Activated naive CD4-positive, alpha-beta T cell (primary cell): ENCODE results near the gene S100A5.

Source experiments
- DNase-seq, 4 experiments: peaks; one replicate each; lab custom pipeline; 2025; lab: John Stamatoyannopoulos, UW

Gene S100A5

DNA sequence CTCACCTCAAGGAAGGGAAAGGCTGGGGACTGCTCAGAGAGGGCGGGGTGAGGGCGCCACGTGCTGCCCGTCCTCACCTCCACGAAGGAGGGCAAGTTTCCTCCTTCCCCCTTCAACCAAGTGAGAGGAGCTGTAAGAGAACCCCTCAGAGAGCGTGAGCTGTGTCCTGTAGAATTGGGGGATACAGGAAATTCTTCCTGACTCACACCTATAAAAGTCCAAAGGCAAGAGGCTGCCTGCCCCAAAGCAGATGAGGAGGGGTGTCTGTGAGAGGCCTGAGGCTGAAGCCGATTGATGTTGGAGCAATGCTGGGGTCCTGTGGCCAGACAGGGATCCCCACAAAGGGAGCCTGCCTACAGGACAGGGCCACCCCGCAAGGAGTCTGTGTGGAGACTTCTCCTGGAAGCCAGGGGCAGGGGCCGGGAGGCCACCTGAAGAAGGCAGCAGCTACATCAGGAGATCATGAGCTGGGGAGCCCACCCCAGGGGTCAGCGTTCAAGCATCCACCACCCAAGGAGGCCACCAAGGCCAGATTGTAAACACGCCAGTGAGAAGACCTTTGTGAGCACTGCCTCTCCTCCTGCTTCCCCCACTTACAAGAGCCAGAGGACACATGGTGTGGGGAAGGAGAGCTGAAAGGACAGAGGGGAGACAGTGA lies 32.7 kb downstream of the S100A5 start:
- DNase-seq, result no peak

DNA sequence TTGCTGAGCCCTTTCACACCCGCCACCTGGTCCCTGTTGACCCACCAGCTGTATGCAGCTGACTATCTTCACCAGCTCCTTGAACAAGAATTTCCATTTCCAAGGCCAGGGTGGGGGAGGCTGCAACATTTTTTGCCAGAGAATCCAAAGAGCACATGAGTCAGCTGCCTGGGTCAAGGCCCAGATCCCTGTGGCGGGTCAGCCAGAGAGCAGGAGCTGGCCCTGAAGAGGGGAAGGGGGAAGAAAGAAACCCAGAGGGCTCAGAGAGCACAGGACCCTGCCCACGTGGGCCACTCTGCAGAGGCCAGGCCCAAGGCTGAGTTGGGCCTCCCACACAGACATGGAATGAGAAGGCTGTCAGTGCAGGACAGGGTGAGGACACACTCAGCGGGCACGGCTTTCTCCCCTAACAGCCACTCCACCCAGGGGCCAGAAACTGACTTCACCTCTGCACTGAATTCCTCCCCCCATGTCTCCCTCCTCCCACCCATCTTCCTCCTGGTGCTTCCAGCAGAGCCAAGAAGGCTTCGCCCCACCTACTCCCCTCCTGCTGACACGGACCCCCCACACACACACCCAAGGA lies 33.8 kb downstream of the S100A5 start:
- no peak for DNase-seq

DNA sequence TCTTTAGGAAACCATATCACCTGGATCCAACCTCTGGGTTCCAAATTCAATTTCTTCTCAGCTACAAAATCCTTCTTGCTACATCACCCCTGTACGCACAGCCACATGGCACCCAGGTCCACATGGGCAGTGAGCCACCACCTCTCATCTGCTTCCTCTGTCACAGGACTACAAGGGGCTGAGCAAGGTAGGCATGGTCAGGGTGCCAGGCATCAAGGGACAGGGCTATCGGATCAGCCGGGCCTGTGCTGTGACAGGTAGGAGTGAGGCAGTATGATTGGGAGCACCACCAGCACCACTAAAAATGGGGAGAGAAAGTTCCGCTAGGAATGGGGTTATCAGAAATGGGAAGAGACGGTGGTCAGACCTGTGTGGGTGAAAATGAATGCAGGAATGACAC lies 34.3 kb downstream of the S100A5 start:
- DNase-seq, result no peak

DNA sequence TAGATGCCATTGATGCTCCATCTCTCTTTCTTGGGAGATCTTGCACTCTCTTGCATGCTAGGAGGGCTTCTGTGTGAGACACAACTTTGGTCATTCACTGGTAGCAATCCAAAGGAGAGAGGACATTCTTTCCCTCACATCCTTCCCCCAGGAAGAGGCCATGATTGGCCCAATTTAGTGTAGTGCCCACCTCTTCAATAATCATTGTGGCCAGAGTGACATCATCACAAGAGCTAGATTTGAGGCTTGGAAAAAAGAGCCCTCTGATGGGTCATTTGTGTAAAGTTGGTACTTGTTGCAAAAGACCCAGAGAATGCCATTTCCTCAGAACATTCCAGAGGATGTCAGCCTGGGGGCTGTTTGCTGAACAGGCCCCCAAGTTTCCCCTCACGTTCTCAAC lies 35.2 kb downstream of the S100A5 start:
- DNase-seq, result no peak

DNA sequence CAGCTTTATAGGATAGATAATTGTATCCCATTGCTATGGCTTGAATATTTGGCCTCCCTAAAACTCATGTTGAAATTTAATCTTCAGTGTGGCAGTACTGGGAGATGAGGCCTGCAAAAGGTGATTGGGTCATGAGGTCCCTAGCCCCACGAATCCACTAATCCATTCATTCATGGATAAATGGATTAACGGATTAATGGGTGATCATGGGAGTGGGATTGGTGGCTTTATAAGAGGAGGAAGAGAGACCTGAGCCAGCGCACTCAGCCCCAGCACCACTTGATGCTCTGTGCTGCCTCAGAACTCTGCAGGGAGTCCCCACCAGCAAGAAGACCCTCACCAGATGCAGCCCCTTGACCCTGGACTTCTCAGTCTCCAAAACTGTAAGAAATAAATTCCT lies 37.0 kb downstream of the S100A5 start:
- no peak for DNase-seq

DNA sequence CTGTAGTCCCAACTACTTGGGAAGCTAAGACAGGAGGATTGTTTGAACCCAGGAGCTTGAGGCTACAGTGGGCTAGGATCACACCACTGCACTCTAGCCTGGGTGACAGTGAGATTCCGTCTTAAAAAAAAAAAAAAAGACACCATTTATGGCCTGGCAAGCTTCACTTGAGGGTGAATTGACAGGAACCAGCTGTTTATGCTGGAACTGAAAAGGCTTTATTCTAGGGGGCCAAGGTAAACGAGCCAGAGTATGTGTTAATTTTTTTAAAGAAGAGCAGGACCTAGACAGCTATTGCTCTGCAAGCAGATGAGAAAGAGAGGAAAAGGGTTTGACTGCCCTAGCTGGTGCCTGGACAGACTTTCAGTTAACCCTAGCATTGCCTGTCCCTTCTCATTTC lies 42.0 kb downstream of the S100A5 start:
- DNase-seq, result no peak

DNA sequence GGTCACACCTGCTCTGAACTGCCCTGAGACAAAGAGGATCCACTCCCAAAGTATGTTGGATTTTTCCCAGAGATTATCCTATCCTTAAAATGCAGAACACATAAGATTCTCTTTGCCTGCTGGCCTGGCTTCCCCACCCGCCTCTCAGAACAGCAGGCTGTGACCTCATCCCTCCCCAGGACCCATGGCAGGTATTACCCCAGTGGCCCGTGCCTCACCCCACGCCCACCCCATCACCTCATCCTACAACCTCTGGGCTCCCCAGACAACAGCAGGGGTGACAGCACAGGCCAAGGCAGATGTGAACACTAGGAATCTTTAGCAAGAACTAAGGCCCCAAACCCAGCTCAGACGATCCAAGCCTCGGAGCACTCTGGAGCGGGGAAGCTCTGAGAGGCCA lies 45.2 kb downstream of the S100A5 start:
- no peak for DNase-seq

DNA sequence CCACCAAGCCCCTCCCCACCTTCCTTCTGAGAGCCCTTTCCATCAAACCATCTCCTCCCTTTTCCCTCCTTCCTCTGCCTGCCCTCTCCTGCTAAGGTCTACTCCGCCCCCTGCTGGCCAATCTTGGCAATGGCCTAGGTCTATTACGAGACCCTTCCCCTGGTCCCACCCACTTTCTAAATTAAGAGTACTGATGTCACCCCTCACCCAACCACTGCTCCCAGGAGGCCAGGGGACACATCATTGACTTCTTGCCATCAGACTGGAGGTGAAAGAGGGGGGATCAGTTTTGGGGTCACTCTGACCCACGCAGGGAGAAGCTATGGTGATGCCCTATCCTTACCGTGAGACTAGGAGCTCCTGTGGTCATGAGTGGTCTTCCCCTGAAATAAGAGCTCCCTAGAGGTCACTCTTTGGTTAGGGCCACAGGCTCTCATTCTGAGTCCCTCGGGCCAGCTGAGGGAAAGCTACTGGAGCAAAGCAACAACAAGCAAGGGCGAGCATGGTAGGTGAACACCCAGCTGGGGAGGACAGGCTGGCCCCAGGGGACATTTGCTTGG lies 45.7 kb downstream of the S100A5 start:
- DNase-seq, result peak; percentile 37 to 86 (median 68)

DNA sequence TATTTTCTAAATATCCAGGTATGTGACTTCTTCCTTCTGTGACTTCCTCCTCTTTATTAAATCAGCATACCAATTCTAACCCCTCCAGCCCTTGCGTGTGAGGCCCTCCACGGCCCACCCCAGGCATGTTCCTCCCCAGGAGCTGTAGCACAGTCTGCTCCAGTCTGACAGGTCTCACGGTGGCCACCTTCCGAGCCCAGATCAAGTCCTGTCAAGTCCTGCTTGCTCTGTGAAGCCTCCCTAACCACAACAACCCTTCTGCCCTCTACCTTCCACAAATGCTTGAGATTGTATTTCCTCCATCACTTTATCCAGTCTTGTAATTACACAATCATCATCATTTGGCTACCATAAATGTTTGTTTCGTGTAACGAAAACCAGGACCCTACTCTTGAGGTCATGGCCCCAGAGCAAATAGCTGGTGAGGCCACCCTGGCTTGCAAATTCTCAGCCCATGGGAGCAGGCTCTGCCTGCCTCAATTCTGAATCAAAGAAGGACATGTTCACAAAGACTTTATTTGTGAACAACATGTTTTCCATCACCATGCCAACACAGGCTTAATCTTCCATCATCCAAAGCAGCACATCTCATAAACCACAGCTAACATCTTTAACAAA lies 47.3 kb downstream of the S100A5 start:
- no peak for DNase-seq

DNA sequence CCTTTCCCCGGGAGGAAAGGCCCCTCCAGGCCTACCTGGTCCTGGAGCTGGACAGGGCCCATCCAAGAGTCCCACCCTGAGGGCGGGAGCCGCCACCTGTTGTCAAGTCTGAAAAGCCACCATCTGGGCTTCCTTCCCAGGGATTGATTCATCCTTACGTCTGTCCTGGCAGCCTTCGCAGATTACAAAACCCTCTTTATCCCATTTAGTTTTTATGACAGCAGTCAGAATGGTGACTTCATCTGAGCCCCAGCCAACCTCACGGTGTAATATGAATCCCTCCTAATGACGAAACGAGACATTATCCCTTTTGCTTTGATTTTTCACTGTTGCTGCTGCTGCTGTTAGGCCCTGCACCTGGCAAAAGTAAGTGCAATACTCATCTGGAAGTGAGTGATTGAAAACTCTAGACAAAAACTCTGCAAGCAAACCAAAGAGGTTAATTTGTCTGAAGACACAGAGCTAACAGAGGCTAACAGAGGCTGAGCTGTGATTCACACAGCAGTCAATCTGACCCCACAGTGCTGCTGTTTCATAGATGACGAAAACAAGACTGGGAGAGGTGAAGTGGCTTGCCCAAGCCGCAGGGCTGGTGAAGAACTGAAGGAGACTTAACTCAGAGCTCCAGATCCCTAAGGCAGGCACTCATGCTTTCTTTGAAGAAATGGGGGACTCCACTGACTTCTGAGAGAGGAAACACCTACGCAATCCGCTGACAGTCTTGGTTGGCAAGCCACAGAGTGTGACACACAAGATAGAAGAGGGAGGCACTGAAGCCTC lies 50.3 kb downstream of the S100A5 start:
- DNase-seq, result no peak

DNA sequence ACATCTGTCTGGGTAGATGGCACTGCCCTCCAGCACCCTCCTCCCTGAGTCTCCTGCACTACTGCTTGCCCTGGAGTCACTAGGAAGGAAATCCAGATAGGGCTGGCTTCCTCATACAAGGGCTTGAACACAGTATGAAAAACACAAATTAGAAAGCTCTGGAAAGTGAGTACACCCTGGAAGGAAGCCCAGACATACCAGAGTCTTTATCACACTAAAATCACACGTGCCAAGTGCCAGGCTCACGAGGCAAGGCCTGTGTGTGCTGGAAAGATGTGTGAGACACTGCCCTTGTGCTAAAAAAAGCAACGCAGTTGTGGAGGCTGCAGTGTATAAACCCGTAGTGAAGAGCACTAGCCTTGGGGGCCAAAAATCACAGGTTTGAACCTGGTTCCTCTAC lies 52.0 kb downstream of the S100A5 start:
- DNase-seq, result no peak

DNA sequence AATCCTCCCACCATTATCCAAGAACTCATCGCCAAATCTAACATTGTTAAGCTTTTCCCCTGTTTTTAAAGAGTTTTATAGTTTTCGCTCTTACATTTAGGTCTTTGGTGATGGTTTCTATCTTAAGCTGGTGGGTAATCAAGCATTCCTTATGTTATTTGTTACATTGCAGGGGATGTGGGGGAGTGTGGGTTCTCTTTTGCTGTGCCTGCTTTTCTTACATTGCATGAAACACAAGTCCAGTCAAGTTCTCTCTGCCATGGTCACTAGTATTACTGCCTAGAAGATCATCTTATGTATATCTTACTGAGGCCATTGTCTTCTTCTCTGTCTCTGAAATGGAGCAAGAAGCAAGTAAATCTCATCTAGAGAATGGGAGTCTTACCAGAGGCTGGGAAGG lies 53.0 kb downstream of the S100A5 start:
- DNase-seq, result no peak
